Osteoblast (primary cell): ENCODE results near the gene RNF217. TPM values are rescaled to one million over a fixed set of nuclear protein-coding genes. Genes with fewer than 3 reads are reported as not detected.

Experiments used
- DNase-seq: peaks from one replicate; pipeline ENCODE4 v3.0.0; 2011; ENCODE audit warnings: low spot score, mixed read lengths; ENCODE audit not compliant: insufficient read length; ENCODE audit errors: missing footprints
- H2AFZ ChIP-seq: 2 replicates; pipeline ENCODE4 v1.6.0; 2011; ENCODE audit warnings: mild to moderate bottlenecking, low read length
- H3K27ac ChIP-seq: 2 replicates; pipeline ENCODE4 v1.5.1; 2011; ENCODE audit warnings: mild to moderate bottlenecking, low read depth, low read length, moderate library complexity
- H3K27me3 ChIP-seq: 2 replicates; pipeline ENCODE4 v1.6.0; 2012; ENCODE audit warnings: mild to moderate bottlenecking, control low read depth, inconsistent platforms, low read length, moderate library complexity; ENCODE audit not compliant: insufficient read depth
- H3K36me3 ChIP-seq: 2 replicates; pipeline ENCODE4 v1.5.1; 2011; ENCODE audit warnings: mild to moderate bottlenecking, low read length, control low read depth, moderate library complexity; ENCODE audit not compliant: insufficient read depth
- H3K4me1 ChIP-seq: 2 replicates; pipeline ENCODE4 v1.5.1; 2011; ENCODE audit warnings: mild to moderate bottlenecking, low read length, control low read depth, moderate library complexity; ENCODE audit not compliant: insufficient read depth
- H3K4me2 ChIP-seq: 2 replicates; pipeline ENCODE4 v1.6.0; 2011; ENCODE audit warnings: mild to moderate bottlenecking, low read length; ENCODE audit not compliant: insufficient read depth
- H3K4me3 ChIP-seq: fragments of 200-600 bp; sonication (generic); 3 replicates; pipeline ENCODE4 v1.5.1; 2012; ENCODE audit warnings: mild to moderate bottlenecking, low read length, inconsistent platforms; ENCODE audit not compliant: insufficient read depth
- H3K79me2 ChIP-seq: 2 replicates; pipeline ENCODE4 v1.6.0; 2012; ENCODE audit warnings: mild to moderate bottlenecking, low read length, control low read depth, inconsistent platforms; ENCODE audit not compliant: insufficient read depth
- H3K9me3 ChIP-seq: 2 replicates; pipeline ENCODE4 v1.5.1; 2011; ENCODE audit warnings: low read depth, low read length, control low read depth
- H4K20me1 ChIP-seq: 2 replicates; pipeline ENCODE4 v1.6.0; 2012; ENCODE audit warnings: mild to moderate bottlenecking, low read length, control low read depth; ENCODE audit not compliant: insufficient read depth
- CTCF ChIP-seq: IDR thresholded peaks from 2 replicates; pipeline ENCODE4 v1.5.1; 2011; ENCODE audit warnings: mild to moderate bottlenecking, low read depth, low read length, moderate library complexity; ENCODE audit errors: extremely low read depth
- total RNA-seq: library from RNA; depleted of rRNA; stranded (reverse); fragments of >200 nt; gene quantifications from 2 replicates; pipeline ENCODE4 v1.2.3, GENCODE V29; 2012

The RNF217 gene
- total RNA-seq, 1 donor: 22.8 TPM

GRCh38 chr6:125044667-125045066, 82.4 kb downstream of the RNF217 start:
- Histone ChIP-seq H4K20me1 (peaks cover 10% of the 10 kb centered on the region), H3K4me1 (peaks cover 10% of the 10 kb centered on the region), H2AFZ (no peak overlapping the region), H3K9me3 (no peaks in the 10 kb centered on the region), H3K4me2 (no peak overlapping the region), H3K27me3 (no peaks in the 10 kb centered on the region), H3K36me3 (no peaks in the 10 kb centered on the region), H3K4me3 (no peak overlapping the region), H3K27ac (no peak overlapping the region), H3K79me2 (peaks cover 19% of the 10 kb centered on the region)
- no peak for TF ChIP-seq CTCF
- no peak for DNase-seq

- no peak overlapping the region for H3K27ac ChIP-seq
- H3K27me3 ChIP-seq: no peaks in the 10 kb centered on the region
- no peak for DNase-seq
- peaks cover 10% of the 10 kb centered on the region for H4K20me1 ChIP-seq
- no peak for TF ChIP-seq CTCF
- peaks cover 16% of the 10 kb centered on the region for H3K79me2 ChIP-seq
- no peaks in the 10 kb centered on the region for H3K9me3 ChIP-seq
- H3K4me1 ChIP-seq: peaks cover 10% of the 10 kb centered on the region
- H2AFZ ChIP-seq: no peak overlapping the region
- H3K4me3 ChIP-seq: no peak overlapping the region
- no peaks in the 10 kb centered on the region for H3K36me3 ChIP-seq
- H3K4me2 ChIP-seq: no peak overlapping the region
Observed at GRCh38 chr6:125046107-125046925, 84.1 kb downstream of the RNF217 start.

- Histone ChIP-seq H4K20me1 (no peaks in the 10 kb centered on the region), H3K9me3 (no peaks in the 10 kb centered on the region), H3K4me1 (no peaks in the 10 kb centered on the region), H3K36me3 (no peaks in the 10 kb centered on the region), H3K27ac (no peak overlapping the region), H3K4me3 (no peak overlapping the region), H3K27me3 (no peaks in the 10 kb centered on the region), H2AFZ (no peak overlapping the region), H3K4me2 (no peak overlapping the region), H3K79me2 (peaks cover 3% of the 10 kb centered on the region)
- no peak for TF ChIP-seq CTCF
- DNase-seq: no peak
Observed at GRCh38 chr6:125048274-125048673, 86.0 kb downstream of the RNF217 start.

- no peaks in the 10 kb centered on the region for H3K9me3 ChIP-seq
- H3K4me2 ChIP-seq: no peak overlapping the region
- H2AFZ ChIP-seq: no peak overlapping the region
- TF ChIP-seq CTCF: no peak
- no peaks in the 10 kb centered on the region for H3K4me1 ChIP-seq
- H4K20me1 ChIP-seq: no peaks in the 10 kb centered on the region
- H3K27me3 ChIP-seq: no peaks in the 10 kb centered on the region
- H3K27ac ChIP-seq: no peak overlapping the region
- no peaks in the 10 kb centered on the region for H3K36me3 ChIP-seq
- no peak for DNase-seq
- peaks cover 10% of the 10 kb centered on the region for H3K79me2 ChIP-seq
- H3K4me3 ChIP-seq: no peak overlapping the region
Observed at GRCh38 chr6:125050663-125051318, 88.6 kb downstream of the RNF217 start.
